Measurements from ENCODE around the gene LRRC41.

Gene LRRC41, protein sequence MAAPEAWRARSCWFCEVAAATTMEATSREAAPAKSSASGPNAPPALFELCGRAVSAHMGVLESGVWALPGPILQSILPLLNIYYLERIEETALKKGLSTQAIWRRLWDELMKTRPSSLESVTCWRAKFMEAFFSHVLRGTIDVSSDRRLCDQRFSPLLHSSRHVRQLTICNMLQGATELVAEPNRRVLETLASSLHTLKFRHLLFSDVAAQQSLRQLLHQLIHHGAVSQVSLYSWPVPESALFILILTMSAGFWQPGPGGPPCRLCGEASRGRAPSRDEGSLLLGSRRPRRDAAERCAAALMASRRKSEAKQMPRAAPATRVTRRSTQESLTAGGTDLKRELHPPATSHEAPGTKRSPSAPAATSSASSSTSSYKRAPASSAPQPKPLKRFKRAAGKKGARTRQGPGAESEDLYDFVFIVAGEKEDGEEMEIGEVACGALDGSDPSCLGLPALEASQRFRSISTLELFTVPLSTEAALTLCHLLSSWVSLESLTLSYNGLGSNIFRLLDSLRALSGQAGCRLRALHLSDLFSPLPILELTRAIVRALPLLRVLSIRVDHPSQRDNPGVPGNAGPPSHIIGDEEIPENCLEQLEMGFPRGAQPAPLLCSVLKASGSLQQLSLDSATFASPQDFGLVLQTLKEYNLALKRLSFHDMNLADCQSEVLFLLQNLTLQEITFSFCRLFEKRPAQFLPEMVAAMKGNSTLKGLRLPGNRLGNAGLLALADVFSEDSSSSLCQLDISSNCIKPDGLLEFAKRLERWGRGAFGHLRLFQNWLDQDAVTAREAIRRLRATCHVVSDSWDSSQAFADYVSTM

DNA sequence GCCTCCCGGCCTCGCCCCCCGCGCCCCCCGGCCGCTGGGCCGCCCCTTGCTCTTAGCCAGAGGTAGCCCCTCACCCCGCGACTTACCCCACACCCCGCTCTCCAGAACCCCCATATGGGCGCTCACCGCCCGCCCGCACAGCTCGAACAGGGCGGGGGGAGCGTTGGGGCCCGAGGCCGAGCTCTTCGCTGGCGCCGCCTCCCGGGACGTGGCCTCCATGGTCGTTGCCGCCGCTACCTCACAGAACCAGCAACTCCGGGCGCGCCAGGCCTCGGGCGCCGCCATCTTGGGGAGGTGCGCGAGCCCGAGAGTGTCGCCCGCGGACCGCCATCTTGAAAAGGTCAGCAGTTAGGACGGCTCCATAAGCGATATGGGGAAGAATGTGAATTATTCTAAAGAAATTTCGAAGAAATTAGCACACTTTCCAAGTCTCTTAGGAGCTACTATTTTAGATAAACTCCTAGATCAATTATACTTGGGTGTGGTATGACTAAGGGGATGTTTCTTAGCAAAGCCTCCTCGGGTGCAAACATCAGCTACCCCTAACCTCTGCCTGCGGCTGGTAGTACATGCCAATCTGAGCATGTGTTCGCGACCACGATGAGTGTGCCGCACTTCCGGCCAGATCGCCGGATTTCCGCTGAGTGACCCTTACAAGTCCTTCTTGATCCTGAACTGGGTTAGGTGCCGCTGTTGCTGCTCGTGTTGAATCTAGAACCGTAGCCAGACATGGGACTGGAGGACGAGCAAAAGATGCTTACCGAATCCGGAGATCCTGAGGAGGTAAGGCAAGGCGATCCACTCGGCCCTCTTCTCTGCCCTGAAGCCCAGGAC lies at the start of gene LRRC41, which contains the start of gene UQCRH:
Gene LRRC41, minus strand, starts transcription at position 579 of the 834 bp plus-strand sequence. Its CDS starts 294 bp downstream, at position 285.
Gene UQCRH, plus strand, starts transcription at position 661 of the 834 bp plus-strand sequence. Its CDS starts 69 bp downstream, at position 730.
- Histone ChIP-seq H3K9me3 (ENCODE audit: control insufficient read depth, insufficient read depth, low read length) (no peaks in the 10 kb centered on the region), H3K27me3 (ENCODE audit: control insufficient read depth, insufficient read depth, low read length) (no peaks in the 10 kb centered on the region), H3K9ac (ENCODE audit: low read depth, low read length) (peak within 1 kb of the TSS; percentile 96), H3K4me3 (ENCODE audit: low read depth, low read length) (peak within 1 kb of the TSS; percentile 92), H3K27ac (ENCODE audit: low read depth, low read length) (peak within 1 kb of the TSS; percentile 93), H3K4me1 (ENCODE audit: control insufficient read depth, insufficient read depth, low read length) (peaks cover 33% of the 10 kb centered on the region), H3K36me3 (ENCODE audit: control insufficient read depth, insufficient read depth, low read length) (peaks cover 22% of the 10 kb centered on the region)

DNA sequence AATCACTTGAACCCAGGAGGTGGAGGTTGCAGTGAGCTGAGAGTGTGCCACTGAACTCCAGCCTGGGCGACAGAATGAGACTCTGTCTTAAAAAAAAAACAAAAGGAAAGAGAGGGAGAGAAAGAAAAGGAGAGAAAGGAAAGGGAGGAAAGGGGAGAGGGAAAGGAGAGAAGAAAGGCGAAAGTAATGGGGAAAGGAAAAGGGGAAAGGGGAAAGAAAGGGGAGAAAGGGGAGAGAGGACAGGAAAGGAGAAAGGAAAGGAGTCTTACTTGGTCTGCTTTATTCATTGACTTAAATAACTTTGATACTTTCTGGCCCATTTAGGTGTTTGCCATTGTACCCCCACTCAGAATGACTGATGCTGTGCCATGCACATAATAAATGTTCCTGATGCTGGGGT lies 48.9 kb upstream of the LRRC41 start:
- Histone ChIP-seq H3K36me3 (ENCODE audit: control insufficient read depth, insufficient read depth, low read length) (peaks cover 66% of the 10 kb centered on the region), H3K9me3 (ENCODE audit: control insufficient read depth, insufficient read depth, low read length) (no peaks in the 10 kb centered on the region), H3K4me3 (ENCODE audit: low read depth, low read length) (no peak overlapping the region), H3K27ac (ENCODE audit: low read depth, low read length) (no peak overlapping the region), H3K4me1 (ENCODE audit: control insufficient read depth, insufficient read depth, low read length) (no peaks in the 10 kb centered on the region), H3K9ac (ENCODE audit: low read depth, low read length) (no peak overlapping the region), H3K27me3 (ENCODE audit: control insufficient read depth, insufficient read depth, low read length) (no peaks in the 10 kb centered on the region)

DNA sequence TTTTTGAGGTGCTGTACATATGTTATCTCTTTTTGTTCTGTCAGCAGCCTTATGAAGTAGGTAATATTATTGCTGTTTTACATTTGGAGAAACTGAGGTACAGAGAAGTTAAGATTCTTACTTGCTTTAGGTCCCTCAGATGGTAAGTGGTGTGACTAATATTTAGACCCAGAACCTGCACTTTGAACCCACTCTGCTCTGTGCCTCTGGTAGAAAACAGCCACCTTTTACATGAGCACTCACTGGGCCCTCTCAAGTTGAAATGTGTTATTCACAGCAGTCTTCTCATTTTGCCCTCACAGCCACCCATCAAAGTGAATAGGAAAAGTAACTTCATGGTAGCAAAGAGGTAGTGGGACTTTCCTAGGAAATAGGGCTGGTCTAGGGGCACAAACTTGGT lies 41.9 kb upstream of the LRRC41 start:
- Histone ChIP-seq H3K9me3 (ENCODE audit: control insufficient read depth, insufficient read depth, low read length) (no peaks in the 10 kb centered on the region), H3K9ac (ENCODE audit: low read depth, low read length) (no peak overlapping the region), H3K4me3 (ENCODE audit: low read depth, low read length) (no peak overlapping the region), H3K27me3 (ENCODE audit: control insufficient read depth, insufficient read depth, low read length) (no peaks in the 10 kb centered on the region), H3K27ac (ENCODE audit: low read depth, low read length) (no peak overlapping the region), H3K36me3 (ENCODE audit: control insufficient read depth, insufficient read depth, low read length) (peaks cover 56% of the 10 kb centered on the region), H3K4me1 (ENCODE audit: control insufficient read depth, insufficient read depth, low read length) (no peaks in the 10 kb centered on the region)

DNA sequence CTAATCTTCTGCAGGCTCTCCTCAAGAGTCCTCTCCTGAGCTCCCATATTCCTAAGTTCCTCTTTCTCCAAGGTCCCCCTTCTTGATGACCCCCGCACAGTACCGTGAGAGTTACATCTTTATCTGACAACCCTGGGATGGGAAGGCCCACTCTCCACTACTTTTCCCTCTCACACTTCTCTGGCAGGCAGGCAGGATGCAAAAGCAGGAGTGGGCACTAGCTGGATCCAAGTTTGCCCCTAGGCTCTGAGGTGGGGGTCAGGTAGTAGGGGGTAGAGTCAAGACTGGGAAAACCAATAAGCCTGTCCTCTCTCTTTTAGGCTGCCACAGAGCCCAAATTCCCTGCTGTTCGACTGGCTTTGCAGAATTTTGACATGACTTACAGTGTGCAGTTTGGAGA lies 41.1 kb upstream of the LRRC41 start:
- Histone ChIP-seq H3K27me3 (ENCODE audit: control insufficient read depth, insufficient read depth, low read length) (no peaks in the 10 kb centered on the region), H3K27ac (ENCODE audit: low read depth, low read length) (no peak overlapping the region), H3K9me3 (ENCODE audit: control insufficient read depth, insufficient read depth, low read length) (no peaks in the 10 kb centered on the region), H3K4me3 (ENCODE audit: low read depth, low read length) (no peak overlapping the region), H3K4me1 (ENCODE audit: control insufficient read depth, insufficient read depth, low read length) (peaks cover 4% of the 10 kb centered on the region; the same call in 1 of the 2 replicates), H3K9ac (ENCODE audit: low read depth, low read length) (no peak overlapping the region), H3K36me3 (ENCODE audit: control insufficient read depth, insufficient read depth, low read length) (peaks cover 48% of the 10 kb centered on the region)

DNA sequence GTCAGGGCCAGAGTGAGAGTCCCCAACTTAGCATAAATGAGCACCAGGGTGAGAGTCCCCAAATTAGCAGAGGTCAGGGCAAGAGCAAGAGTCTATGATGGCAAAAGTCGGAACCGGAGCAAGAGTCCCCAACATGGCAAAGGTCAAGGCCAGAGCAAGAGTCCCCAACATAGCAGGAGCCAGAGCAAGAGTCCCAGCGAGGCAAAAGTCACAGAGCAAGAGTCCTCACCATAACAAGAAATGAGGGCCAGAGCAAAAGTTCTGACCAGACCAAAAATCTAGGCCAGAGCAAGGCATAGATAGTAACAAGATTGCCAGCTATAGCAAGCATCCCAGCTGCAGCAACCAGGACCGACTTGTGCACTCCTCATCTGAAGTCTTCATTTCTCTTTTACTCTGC lies 40.3 kb upstream of the LRRC41 start:
- Histone ChIP-seq H3K36me3 (ENCODE audit: control insufficient read depth, insufficient read depth, low read length) (peaks cover 43% of the 10 kb centered on the region), H3K27ac (ENCODE audit: low read depth, low read length) (no peak overlapping the region), H3K9ac (ENCODE audit: low read depth, low read length) (no peak overlapping the region), H3K4me3 (ENCODE audit: low read depth, low read length) (no peak overlapping the region), H3K9me3 (ENCODE audit: control insufficient read depth, insufficient read depth, low read length) (no peaks in the 10 kb centered on the region), H3K4me1 (ENCODE audit: control insufficient read depth, insufficient read depth, low read length) (peaks cover 5% of the 10 kb centered on the region; the same call in 1 of the 2 replicates), H3K27me3 (ENCODE audit: control insufficient read depth, insufficient read depth, low read length) (no peaks in the 10 kb centered on the region)

DNA sequence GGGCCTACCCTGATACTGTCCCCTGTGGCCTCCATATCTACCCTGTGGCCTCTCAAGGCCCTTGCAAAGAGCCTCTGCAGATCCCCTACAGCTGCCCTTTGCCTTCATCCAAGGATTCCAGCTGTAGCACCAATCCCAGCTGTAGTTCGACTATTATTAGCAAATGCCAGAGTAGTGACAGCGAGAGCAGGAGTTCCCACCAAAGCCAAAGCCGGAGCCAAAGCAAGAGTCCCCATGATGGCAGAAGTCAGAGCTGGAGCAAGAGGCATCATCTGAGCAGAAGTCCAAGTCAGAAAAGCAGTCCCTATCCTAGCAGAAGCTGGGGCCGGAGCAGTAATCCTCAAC lies 39.9 kb upstream of the LRRC41 start:
- Histone ChIP-seq H3K4me3 (ENCODE audit: low read depth, low read length) (no peak overlapping the region), H3K9ac (ENCODE audit: low read depth, low read length) (no peak overlapping the region), H3K9me3 (ENCODE audit: control insufficient read depth, insufficient read depth, low read length) (no peaks in the 10 kb centered on the region), H3K36me3 (ENCODE audit: control insufficient read depth, insufficient read depth, low read length) (peaks cover 39% of the 10 kb centered on the region), H3K4me1 (ENCODE audit: control insufficient read depth, insufficient read depth, low read length) (peaks cover 5% of the 10 kb centered on the region; the same call in 1 of the 2 replicates), H3K27me3 (ENCODE audit: control insufficient read depth, insufficient read depth, low read length) (no peaks in the 10 kb centered on the region), H3K27ac (ENCODE audit: low read depth, low read length) (no peak overlapping the region)

DNA sequence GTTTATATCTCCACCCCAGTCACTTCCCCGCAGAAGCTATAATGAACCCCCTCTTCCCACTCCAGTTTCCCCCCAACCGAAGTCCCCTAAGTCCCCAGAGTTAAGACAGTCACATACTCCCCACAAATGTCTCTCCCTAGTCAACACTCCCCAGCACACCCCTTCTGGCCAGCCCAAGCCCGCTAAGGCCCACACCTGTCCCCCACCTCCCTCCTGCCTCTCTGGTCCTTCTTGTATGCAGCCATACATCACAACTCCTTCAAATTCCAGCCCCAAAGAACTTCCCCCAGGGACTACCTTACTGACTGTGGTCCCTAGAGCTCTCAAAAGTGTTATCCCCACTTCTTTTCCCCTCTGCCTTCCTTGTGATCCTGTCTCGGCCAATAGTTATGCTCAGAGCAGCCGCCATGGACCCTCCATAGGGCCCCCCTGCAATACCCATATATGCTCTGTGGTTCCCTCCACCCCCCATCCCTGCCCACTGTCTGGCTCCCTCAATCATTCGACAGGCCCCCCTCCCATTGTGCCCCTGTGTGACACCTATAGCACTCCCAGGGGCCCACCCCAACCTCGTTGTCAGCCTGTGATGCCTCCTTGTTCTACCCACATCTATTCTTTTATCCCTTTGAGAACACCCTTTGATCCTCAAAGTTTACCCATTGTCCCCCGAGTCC lies 39.4 kb upstream of the LRRC41 start:
- no peak overlapping the region for H3K27ac ChIP-seq (ENCODE audit: low read depth, low read length)
- no peaks in the 10 kb centered on the region for H3K27me3 ChIP-seq (ENCODE audit: control insufficient read depth, insufficient read depth, low read length)
- peaks cover 37% of the 10 kb centered on the region for H3K36me3 ChIP-seq (ENCODE audit: control insufficient read depth, insufficient read depth, low read length)
- H3K4me3 ChIP-seq (ENCODE audit: low read depth, low read length): no peak overlapping the region
- H3K9me3 ChIP-seq (ENCODE audit: control insufficient read depth, insufficient read depth, low read length): no peaks in the 10 kb centered on the region
- no peak overlapping the region for H3K9ac ChIP-seq (ENCODE audit: low read depth, low read length)
- peaks cover 5% of the 10 kb centered on the region; the same call in 1 of the 2 replicates for H3K4me1 ChIP-seq (ENCODE audit: control insufficient read depth, insufficient read depth, low read length)

DNA sequence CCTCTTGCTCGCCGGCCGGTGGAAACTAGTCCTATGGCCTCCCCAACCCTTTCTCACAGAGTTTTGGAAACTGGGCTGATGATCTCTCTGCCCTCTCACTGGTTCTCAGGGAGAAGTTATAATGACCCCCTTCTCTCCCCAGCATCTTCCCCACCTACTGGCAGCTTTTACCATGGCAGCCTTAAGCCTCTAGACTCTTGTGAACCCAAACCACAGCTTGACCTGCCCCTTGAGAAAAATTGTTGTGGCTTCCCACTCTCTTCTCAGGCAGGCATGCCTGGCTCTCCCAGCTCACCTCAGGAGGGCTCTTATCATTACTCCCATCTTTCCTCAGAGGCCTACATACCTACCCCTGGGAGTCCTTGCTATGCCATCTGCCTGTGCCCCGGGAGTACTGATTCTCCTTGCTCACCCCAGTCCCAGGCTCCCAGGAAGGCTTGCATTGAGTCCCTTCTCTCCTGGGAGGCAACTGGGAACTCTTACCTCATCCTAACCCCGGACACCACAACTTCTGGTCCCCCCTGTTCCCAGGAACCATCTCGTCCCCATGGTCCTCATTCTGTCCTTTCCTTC lies 38.8 kb upstream of the LRRC41 start:
- Histone ChIP-seq H3K36me3 (ENCODE audit: control insufficient read depth, insufficient read depth, low read length) (peaks cover 32% of the 10 kb centered on the region), H3K4me1 (ENCODE audit: control insufficient read depth, insufficient read depth, low read length) (peaks cover 5% of the 10 kb centered on the region; the same call in 1 of the 2 replicates), H3K27me3 (ENCODE audit: control insufficient read depth, insufficient read depth, low read length) (no peaks in the 10 kb centered on the region), H3K4me3 (ENCODE audit: low read depth, low read length) (no peak overlapping the region), H3K9ac (ENCODE audit: low read depth, low read length) (no peak overlapping the region), H3K27ac (ENCODE audit: low read depth, low read length) (peak overlapping the region; percentile 68), H3K9me3 (ENCODE audit: control insufficient read depth, insufficient read depth, low read length) (no peaks in the 10 kb centered on the region)

DNA sequence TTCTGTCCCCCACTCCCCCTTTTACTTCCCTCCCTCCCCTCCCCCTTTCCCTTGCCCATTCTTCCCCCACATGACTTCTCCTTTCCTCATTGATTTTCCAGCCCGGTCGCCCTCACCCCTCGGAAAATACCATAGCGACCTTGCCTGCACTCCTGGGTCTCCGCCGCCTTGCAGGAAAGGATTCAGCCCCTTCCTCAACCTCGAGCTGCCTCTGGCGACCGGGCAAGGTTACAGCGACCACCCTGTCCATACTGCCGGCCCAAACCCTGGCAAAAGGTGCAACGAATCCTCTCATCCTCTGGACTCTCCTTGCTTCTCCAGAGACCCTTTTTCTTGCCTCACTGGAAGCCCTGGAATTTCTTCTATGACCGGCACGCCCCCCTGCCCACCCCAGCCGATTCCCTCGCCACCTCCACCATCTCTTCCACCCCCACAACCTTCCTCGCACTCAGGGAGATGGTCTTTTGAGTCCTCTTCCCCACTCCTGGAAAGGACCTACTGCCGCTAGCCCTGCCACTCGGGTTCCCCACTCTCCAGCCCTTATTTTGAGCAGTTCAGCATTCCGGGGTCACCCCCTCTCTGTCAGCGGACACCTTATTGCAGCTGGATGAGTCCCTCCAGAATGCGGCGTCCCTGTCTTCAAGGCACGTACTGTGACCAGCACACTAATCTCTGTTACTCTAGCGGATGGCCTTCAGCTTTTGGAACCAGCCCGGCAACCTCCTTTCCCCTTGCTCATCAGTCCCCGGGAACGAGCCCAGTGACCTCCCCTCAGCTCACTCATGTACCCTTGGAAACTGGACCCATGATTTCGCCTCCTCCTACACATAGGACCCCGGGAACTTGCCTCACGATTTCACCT lies 38.0 kb upstream of the LRRC41 start:
- peaks cover 5% of the 10 kb centered on the region; the same call in 1 of the 2 replicates for H3K4me1 ChIP-seq (ENCODE audit: control insufficient read depth, insufficient read depth, low read length)
- no peaks in the 10 kb centered on the region for H3K9me3 ChIP-seq (ENCODE audit: control insufficient read depth, insufficient read depth, low read length)
- H3K27ac ChIP-seq (ENCODE audit: low read depth, low read length): peak overlapping the region; percentile 68
- H3K36me3 ChIP-seq (ENCODE audit: control insufficient read depth, insufficient read depth, low read length): peaks cover 25% of the 10 kb centered on the region
- no peaks in the 10 kb centered on the region for H3K27me3 ChIP-seq (ENCODE audit: control insufficient read depth, insufficient read depth, low read length)
- peak overlapping the region; percentile 89 for H3K4me3 ChIP-seq (ENCODE audit: low read depth, low read length)
- H3K9ac ChIP-seq (ENCODE audit: low read depth, low read length): peak overlapping the region; percentile 80

Data from HUES48 (cell line).